GM10847 (cell line): Measurements from ENCODE around the gene SLC26A11.

ENCODE experiments used
- POLR2A ChIP-seq: IDR thresholded peaks from 2 replicates; pipeline ENCODE4 v1.6.1; 2011; ENCODE audit not compliant: insufficient read length; ENCODE audit errors: extremely low read depth

SLC26A11 gene

DNA sequence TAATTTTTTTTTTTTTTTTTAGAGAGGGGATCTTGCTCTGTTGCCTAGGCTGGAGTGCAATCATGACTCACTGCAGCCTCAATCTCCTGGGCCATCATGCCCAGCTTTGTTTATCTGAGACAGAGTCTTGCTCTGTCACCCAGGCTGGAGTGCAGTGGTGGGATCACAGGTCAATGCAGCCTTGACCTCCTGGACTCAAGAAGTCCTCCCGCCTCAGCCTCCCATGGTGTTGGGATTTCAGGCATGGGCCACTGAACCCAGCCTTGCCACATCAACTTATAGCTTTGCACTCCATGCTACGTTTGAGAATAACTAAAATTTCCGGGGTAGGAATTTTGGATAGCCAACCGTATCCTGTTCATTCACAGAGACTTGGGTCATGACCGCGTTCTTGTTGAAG, 71.0 kb downstream of the SLC26A11 start:
- TF ChIP-seq POLR2A: no peak

DNA sequence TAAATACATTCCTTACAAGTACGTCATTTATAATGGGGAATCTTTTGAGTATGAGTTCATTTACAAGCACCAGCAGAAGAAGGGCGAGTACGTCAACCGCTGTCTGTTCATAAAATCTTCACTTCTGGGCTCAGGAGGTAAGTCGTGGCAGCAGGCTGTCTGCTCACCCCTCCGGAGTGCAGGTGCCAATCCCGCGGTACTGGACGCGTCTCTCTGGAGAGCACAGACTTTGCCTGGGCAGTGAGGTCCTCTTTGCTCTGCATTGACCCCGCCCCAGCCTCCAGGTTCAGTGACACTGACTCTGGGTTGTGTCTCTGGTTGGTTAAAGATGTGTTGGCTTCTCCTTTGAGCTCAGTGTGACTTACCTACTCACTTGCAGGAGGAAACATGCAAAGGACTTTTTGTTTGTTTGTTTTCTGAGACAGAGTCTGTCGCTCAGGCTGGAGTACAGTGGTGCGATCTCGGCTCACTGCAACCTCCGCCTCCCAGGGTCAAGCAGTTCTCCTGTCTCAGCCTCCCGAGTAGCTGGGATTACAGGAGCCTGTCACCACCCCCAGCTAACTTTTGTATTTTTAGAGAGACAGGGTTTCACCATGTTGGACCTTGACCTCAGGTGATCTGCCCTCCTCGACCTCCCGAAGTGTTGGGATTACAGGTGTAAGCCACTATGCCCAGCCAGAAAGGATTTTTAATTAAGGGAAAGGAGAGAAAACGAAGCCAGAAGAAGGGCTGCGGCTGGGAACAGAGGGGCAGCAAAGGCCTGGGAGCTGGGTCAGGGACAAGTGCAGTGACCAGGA, 71.7 kb downstream of the SLC26A11 start:
- TF ChIP-seq POLR2A: no peak

DNA sequence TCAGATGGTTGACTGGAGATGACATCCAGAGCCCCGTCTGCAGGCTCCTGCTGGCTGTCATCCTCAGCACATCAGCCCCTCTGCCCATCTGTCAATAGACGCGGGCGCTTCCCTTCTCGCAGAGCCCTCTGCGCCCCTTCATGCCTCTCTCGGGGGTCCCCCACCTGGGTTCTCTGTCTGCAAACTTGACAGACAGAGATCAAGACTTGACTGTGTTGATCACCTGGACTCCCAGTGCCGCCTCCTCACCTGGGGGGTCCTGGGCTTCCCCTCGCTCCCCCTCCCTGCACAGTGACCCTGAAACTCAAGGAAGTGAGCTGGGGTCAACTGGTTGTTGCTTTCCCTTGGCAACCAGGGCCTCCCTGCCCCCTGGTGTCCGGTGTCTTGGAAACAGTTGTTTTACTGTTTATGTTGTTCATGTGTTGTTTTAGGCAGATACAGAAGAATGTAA, 72.3 kb downstream of the SLC26A11 start:
- TF ChIP-seq POLR2A: no peak

DNA sequence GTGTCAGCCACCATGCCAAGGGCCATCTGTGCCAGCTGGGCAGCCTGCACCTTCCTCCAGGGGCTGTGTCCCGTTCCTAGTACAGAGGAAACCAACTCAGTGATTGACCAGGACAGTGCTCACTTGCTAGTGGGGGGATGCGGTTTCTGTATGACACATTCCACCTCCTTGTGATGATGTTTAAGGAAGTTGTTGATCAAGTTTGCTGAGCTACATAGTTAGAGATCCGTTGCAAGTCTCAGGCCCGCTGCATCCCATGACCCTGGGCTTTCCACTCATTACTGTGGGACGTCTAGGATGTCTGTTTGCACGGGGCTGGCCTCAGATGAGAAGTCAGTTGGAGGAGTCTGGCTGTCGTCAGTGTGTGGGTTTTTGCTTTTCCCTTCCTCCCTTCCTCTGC, 74.0 kb downstream of the SLC26A11 start:
- TF ChIP-seq POLR2A: no peak

DNA sequence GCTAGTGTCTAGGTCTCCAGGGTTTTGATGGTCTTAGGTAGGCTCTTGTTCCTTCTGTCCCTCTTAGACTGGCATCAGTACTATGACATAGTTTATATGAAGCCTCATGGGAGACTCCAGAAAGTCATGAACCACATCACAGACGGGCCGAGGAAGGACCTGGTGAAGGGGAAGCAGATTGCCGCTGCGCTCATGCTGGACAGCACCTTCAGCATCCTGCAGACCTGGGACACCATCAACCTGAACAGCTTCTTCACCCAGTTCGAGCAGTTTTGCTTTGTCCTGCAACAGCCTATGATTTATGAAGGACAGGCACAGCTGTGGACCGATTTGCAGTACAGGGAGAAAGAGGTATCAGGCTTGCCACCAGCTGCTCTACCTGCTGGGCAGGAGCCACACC, 74.4 kb downstream of the SLC26A11 start:
- no peak for TF ChIP-seq POLR2A

DNA sequence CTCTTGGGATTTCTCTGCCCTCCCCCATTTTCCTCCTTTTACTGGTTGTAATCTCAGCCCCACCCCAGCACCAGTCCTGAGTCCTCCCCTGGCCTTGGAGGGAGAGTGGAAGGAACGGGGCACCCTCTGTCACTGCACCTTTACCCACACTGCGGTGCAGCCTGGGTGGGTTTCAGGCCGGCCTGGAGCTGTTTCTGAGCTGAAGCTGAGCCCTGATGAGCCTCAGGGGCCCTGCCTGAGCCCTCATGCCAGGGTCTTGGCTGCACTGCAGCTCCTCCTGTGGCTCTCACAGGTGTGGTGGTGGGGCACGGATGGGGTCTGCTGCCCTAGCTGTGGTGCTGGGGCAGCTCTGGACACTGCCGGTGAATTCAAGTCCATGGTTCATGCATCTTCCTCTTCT, 74.9 kb downstream of the SLC26A11 start:
- TF ChIP-seq POLR2A: no peak

DNA sequence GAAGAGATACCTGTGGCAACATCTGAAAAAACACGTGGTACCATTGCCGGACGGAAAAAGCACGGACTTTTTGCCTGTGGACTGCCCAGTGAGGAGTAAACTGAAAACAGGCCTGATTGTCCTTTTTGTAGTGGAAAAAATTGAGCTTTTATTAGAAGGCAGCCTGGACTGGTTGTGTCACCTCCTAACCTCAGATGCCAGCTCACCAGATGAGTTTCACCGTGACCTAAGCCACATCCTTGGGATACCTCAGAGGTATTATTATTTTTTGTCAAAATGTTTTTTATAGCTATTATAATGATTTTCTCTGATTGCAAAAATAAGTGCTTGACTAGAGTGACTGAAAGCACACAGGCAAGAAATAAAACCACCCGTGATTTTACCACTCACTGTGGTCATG, 75.3 kb downstream of the SLC26A11 start:
- no peak for TF ChIP-seq POLR2A

DNA sequence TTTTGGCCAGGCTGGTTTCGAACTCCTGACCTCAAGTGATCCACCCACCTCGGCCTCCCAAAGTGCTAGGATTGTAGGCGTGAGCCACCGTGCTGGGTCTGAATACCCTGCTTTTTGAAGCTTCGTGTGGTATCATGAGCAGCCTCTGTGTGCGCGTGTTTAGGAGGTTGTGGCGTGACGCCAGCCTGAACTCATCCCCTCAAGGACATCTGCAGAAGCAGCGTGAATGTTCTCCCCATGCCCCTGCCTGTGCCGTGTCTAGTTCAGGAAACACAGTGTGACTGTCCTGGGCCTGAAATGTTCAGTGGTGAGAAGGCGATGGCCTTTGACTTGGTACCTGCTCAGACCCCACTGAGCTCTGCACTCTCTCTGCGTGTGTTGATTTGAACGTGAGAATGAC, 76.0 kb downstream of the SLC26A11 start:
- TF ChIP-seq POLR2A: no peak

DNA sequence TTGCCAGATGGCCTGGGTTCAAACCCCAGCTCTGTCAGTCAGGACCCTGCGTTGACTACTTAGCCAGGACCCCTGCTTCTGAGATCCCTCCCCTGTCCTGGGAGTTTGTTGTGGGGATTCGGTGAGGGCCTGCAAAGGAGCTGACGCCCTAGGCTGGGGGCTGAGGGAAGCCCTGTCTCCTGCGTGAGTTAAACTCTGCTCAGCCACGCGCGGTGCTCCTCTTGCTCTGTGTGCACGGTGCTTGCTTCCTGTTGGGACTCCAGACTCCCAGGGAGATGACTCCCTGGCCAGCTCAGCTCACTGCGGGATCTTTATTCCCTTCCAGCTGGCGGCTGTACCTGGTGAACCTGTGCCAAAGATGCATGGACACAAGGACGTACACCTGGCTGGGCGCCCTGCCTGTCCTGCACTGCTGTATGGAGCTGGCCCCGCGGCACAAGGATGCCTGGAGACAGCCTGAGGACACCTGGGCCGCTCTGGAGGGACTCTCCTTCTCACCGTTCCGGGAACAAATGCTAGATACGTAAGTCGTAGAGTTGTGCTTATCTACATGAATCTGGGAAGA, 77.9 kb downstream of the SLC26A11 start:
- no peak for TF ChIP-seq POLR2A
